Endothelial cell of umbilical vein (primary cell): ENCODE data around the gene SERPINB2. TPM values are rescaled to one million over a fixed set of nuclear protein-coding genes. Genes with fewer than 3 reads are reported as not detected.

Source experiments
- BruUV-seq: library from RNA; stranded (reverse); fragments of 400-500 nt; replicated peaks from 2 replicates; lab custom pipeline; 2021; lab: Mats Ljungman, UMichigan
- CTCF ChIA-PET: fragments of 300-600, 350-600 bp; sonication (Branson Sonifier 250); formaldehyde crosslinking; loops from one replicate; lab custom pipeline; 2021; ENCODE audit warnings: antibody characterized with exemption, inconsistent platforms; lab: Charles Lee
- POLR2A ChIA-PET: fragments of 300-600, 350-600 bp; sonication (Branson Sonifier 250); formaldehyde crosslinking; loops from one replicate; lab custom pipeline; 2021; ENCODE audit warnings: antibody characterized with exemption, inconsistent platforms; lab: Charles Lee
- DNase-seq: peaks from one replicate; pipeline ENCODE4 v3.0.0-alpha.2; 2011; ENCODE audit warnings: low read depth, low spot score
- FAIRE-seq: peaks from 2 replicates; lab custom pipeline; 2011; peaks lifted over from hg19 to GRCh38; lab: Jason Lieb, UNC
- H2AFZ ChIP-seq: 2 replicates; pipeline ENCODE4 v1.6.0; 2012; ENCODE audit warnings: low read depth, low read length, control low read depth, inconsistent platforms
- H3K27ac ChIP-seq: 2 replicates; pipeline ENCODE4 v1.5.1; 2011; ENCODE audit warnings: low read depth, mild to moderate bottlenecking, control low read depth, low read length, moderate library complexity; ENCODE audit not compliant: insufficient read depth
- H3K27me3 ChIP-seq, 2 experiments: 2 replicates each; pipeline versions ENCODE4 v1.6.0 to v1.6.1; 2011; ENCODE audit warnings: low read length in 2 of 2, mixed read lengths in 1 of 2; ENCODE audit not compliant: control insufficient read depth in 2 of 2, insufficient read depth in 2 of 2
- H3K36me3 ChIP-seq, 2 experiments: 2 replicates in 1 of 2; 3 replicates in 1 of 2; pipeline ENCODE4 v1.5.1; 2011; ENCODE audit warnings: low read length in 2 of 2, mild to moderate bottlenecking in 1 of 2, moderate library complexity in 1 of 2; ENCODE audit not compliant: control insufficient read depth in 2 of 2, insufficient read depth in 2 of 2; ENCODE audit errors: extremely low read depth in 1 of 2
- H3K4me1 ChIP-seq: 3 replicates; pipeline ENCODE4 v1.5.1; 2011; ENCODE audit warnings: mild to moderate bottlenecking, low read length; ENCODE audit not compliant: control insufficient read depth, insufficient read depth; ENCODE audit errors: extremely low read depth
- H3K4me2 ChIP-seq: 2 replicates; pipeline ENCODE4 v1.6.1; 2011; ENCODE audit warnings: low read length, control low read depth, mixed read lengths; ENCODE audit not compliant: insufficient read depth
- H3K4me3 ChIP-seq, 3 experiments: fragments of 200-600 bp in 1 of 3; sonication (generic), shearing (Covaris generic) in 1 of 3; replicated peaks in 1 of 3; 2 replicates each; pipeline ENCODE4 v1.5.1; 2011 to 2016; ENCODE audit warnings: control low read depth in 3 of 3, low read length in 3 of 3, mild to moderate bottlenecking in 2 of 3, inconsistent platforms in 1 of 3, low read depth in 1 of 3, moderate library complexity in 1 of 3; ENCODE audit not compliant: insufficient read depth in 1 of 3
- H3K79me2 ChIP-seq: 2 replicates; pipeline ENCODE4 v1.6.0; 2012; ENCODE audit warnings: low read length, inconsistent platforms; ENCODE audit not compliant: control insufficient read depth, insufficient read depth
- H3K9ac ChIP-seq: replicated peaks from 2 replicates; pipeline ENCODE3; 2011; ENCODE audit warnings: low read length, control low read depth; ENCODE audit not compliant: insufficient read depth; ENCODE audit errors: extremely low read depth
- H3K9me1 ChIP-seq: replicated peaks from 3 replicates; pipeline ENCODE4 v1.6.0; 2011; ENCODE audit warnings: mild to moderate bottlenecking, low read length; ENCODE audit not compliant: control insufficient read depth, insufficient read depth; ENCODE audit errors: extremely low read depth
- H3K9me3 ChIP-seq: replicated peaks from 2 replicates; pipeline ENCODE4 v1.5.1; 2012; ENCODE audit warnings: low read length, inconsistent platforms; ENCODE audit not compliant: control insufficient read depth, insufficient read depth
- H4K20me1 ChIP-seq: replicated peaks from 2 replicates; pipeline ENCODE3; 2011; ENCODE audit warnings: mild to moderate bottlenecking, low read length; ENCODE audit not compliant: control insufficient read depth, insufficient read depth; ENCODE audit errors: extremely low read depth
- EZH2 ChIP-seq: IDR thresholded peaks from 2 replicates; pipeline ENCODE4 v1.6.1; 2012; ENCODE audit warnings: borderline replicate concordance, low read depth, mild to moderate bottlenecking, moderate library complexity, low read length, inconsistent platforms; ENCODE audit not compliant: severe bottlenecking
- FOS ChIP-seq: IDR thresholded peaks from 2 replicates; pipeline ENCODE4 v1.6.1; 2011; ENCODE audit warnings: mild to moderate bottlenecking, low read length, moderate library complexity, borderline replicate concordance; ENCODE audit not compliant: insufficient read depth
- GATA2 ChIP-seq: IDR thresholded peaks from 2 replicates; pipeline ENCODE4 v1.7.0; 2011; ENCODE audit warnings: low read depth, mild to moderate bottlenecking, moderate library complexity, mixed read lengths, low read length; ENCODE audit not compliant: insufficient read length, insufficient read depth
- JUN ChIP-seq: IDR thresholded peaks from 2 replicates; pipeline ENCODE4 v1.6.1; 2011; ENCODE audit warnings: borderline replicate concordance, low read depth; ENCODE audit not compliant: insufficient read length, insufficient read depth
- MYC ChIP-seq: IDR thresholded peaks from one replicate; pipeline ENCODE4 v1.6.1; 2011; ENCODE audit warnings: mild to moderate bottlenecking, low read depth, low read length
- POLR2A ChIP-seq: IDR thresholded peaks from 2 replicates; pipeline ENCODE4 v1.6.1; 2012; ENCODE audit warnings: low read depth, mild to moderate bottlenecking, control low read depth, low read length
- POLR2AphosphoS5 ChIP-seq: IDR thresholded peaks from 2 replicates; pipeline ENCODE4 v1.6.1; 2012; ENCODE audit warnings: low read depth, mild to moderate bottlenecking, control low read depth, low read length, moderate library complexity; ENCODE audit not compliant: insufficient read depth
- dilution Hi-C: fragments of 300-500 bp; cut with MboI; formaldehyde crosslinking; loops from one replicate; pipeline ENCODE4 v1.15.0; 2019; ENCODE audit warnings: low sequenced_read_pairs; ENCODE audit not compliant: extremely low pct_ligation_motif_present
- intact Hi-C: fragments of 100-400 bp; cut with micrococcal nuclease; formaldehyde crosslinking; loops from one replicate; pipeline ENCODE4 v1.10.0; 2022
- polyA plus RNA-seq, 4 experiments: library from polyadenylated mRNA; depleted of rRNA in 3 of 4; stranded (reverse) in 3 of 4; unstranded in 1 of 4; fragments of >200 nt; gene quantifications; 2 replicates each; pipeline versions ENCODE4 v1.2.1 to v1.2.3, GENCODE V29; 2011 to 2012; ENCODE audit warnings: missing spikeins in 1 of 4
- total RNA-seq: library from RNA; stranded (reverse); gene quantifications from 2 replicates; pipeline ENCODE4 v1.2.3, GENCODE V29; 2021
- TF ChIP-seq, protein P1 (sequence below), 2 donors: IDR thresholded peaks; 1 replicate in 1 of 2; 2 replicates in 1 of 2; pipeline ENCODE4 v1.5.1; 2011; ENCODE audit warnings: low read length in 2 of 2, mild to moderate bottlenecking in 2 of 2, moderate library complexity in 2 of 2, control low read depth in 1 of 2, inconsistent platforms in 1 of 2, low read depth in 1 of 2; ENCODE audit not compliant: insufficient read depth in 1 of 2; ENCODE audit errors: extremely low read depth in 1 of 2
- TF ChIP-seq, protein P2 (sequence below): IDR thresholded peaks from 2 replicates; pipeline ENCODE4 v1.6.1; 2011; ENCODE audit not compliant: insufficient read depth, insufficient read length

SERPINB2 gene
- total and polyA plus RNA-seq, 2 donors (not counting 3 experiments of a cell fraction or from before 2014, with no cell fraction given) = 0.24 to 2.5 TPM

GRCh38 chr18:63872586-63872985 is 14.9 kb upstream of the SERPINB2 start:
- Histone ChIP-seq H3K4me2 (no peak overlapping the region), H3K36me3 (no peaks in the 10 kb centered on the region), H3K9me1 (no peaks in the 10 kb centered on the region), H3K4me3 (no peak overlapping the region), H3K4me1 (no peaks in the 10 kb centered on the region), H3K27ac (no peak overlapping the region), H2AFZ (no peak overlapping the region), H3K9ac (no peak overlapping the region), H4K20me1 (no peaks in the 10 kb centered on the region), H3K27me3 (no peaks in the 10 kb centered on the region), H3K9me3 (no peaks in the 10 kb centered on the region), H3K79me2 (no peaks in the 10 kb centered on the region)
- no TSS peak for BruUV-seq
- TF ChIP-seq JUN (no peak), EZH2 (no peak), FOS (no peak), GATA2 (no peak), POLR2A (no peak), MYC (no peak), POLR2AphosphoS5 (no peak)
- TF ChIP-seq, protein P1, sequence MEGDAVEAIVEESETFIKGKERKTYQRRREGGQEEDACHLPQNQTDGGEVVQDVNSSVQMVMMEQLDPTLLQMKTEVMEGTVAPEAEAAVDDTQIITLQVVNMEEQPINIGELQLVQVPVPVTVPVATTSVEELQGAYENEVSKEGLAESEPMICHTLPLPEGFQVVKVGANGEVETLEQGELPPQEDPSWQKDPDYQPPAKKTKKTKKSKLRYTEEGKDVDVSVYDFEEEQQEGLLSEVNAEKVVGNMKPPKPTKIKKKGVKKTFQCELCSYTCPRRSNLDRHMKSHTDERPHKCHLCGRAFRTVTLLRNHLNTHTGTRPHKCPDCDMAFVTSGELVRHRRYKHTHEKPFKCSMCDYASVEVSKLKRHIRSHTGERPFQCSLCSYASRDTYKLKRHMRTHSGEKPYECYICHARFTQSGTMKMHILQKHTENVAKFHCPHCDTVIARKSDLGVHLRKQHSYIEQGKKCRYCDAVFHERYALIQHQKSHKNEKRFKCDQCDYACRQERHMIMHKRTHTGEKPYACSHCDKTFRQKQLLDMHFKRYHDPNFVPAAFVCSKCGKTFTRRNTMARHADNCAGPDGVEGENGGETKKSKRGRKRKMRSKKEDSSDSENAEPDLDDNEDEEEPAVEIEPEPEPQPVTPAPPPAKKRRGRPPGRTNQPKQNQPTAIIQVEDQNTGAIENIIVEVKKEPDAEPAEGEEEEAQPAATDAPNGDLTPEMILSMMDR (IDR thresholded peaks at IDR 0.05; ENCODE audit: extremely low read depth in 1 of 2, insufficient read depth in 1 of 2, low read depth in 1 of 2, low read length in 2 of 2) = no peak
- TF ChIP-seq, protein P2, sequence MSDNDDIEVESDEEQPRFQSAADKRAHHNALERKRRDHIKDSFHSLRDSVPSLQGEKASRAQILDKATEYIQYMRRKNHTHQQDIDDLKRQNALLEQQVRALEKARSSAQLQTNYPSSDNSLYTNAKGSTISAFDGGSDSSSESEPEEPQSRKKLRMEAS = no peak
- ChIA-PET CTCF (interaction anchor here (1.0 to 2.1 kb wide), 3 partner anchors 14 to 91 kb away, joined by 3 to 5 read pairs (median 4); no protein-coding TSS in a partner anchor), POLR2A (no interaction called here)
- DNase-seq = no peak
- FAIRE-seq = no peak
- intact Hi-C loops (no loop called here), dilution Hi-C loops (no loop called here)
